A673 (cell line): ENCODE measurements around the gene EIF3L.

Experiments
- EZH2 ChIP-seq: fragments of 200-600 bp; sonication (generic); IDR thresholded peaks from 2 replicates; pipeline ENCODE4 v1.6.1; 2017; ENCODE audit warnings: borderline replicate concordance, low read depth, mild to moderate bottlenecking, mixed read lengths, antibody characterized with exemption, low read length; ENCODE audit not compliant: poor library complexity, severe bottlenecking
- TF ChIP-seq, protein P1 (sequence below): fragments of 300-800, 200-600 bp; sonication (generic); conservative IDR thresholded peaks from 2 replicates; pipeline ENCODE4 v1.5.1; 2017; ENCODE audit warnings: low read depth, mild to moderate bottlenecking, antibody characterized with exemption, low read length, moderate library complexity, mixed read lengths

DNA sequence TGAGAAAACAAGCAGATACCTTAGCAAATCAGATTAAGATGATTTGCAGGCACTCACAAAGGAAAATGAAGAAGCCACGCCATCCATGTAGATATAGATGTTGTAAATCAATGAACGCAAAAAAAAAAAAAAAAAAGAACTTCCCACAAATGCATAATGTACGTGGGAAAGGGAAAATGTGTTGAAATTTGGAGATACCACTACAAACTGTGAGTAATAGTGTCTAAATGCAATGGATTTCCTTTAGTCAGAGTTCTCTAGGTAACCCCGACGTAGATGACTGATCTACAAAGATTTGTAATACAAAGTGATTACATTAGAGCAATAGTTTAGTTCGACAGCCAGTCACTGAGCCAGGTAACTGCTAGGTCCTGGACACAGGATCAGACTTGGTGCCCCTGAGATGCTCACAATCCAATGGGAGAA lies 4.3 kb upstream of the EIF3L start:
- TF ChIP-seq, protein P1, sequence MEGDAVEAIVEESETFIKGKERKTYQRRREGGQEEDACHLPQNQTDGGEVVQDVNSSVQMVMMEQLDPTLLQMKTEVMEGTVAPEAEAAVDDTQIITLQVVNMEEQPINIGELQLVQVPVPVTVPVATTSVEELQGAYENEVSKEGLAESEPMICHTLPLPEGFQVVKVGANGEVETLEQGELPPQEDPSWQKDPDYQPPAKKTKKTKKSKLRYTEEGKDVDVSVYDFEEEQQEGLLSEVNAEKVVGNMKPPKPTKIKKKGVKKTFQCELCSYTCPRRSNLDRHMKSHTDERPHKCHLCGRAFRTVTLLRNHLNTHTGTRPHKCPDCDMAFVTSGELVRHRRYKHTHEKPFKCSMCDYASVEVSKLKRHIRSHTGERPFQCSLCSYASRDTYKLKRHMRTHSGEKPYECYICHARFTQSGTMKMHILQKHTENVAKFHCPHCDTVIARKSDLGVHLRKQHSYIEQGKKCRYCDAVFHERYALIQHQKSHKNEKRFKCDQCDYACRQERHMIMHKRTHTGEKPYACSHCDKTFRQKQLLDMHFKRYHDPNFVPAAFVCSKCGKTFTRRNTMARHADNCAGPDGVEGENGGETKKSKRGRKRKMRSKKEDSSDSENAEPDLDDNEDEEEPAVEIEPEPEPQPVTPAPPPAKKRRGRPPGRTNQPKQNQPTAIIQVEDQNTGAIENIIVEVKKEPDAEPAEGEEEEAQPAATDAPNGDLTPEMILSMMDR, result no peak
- TF ChIP-seq EZH2, result no peak
